Activated effector memory CD4-positive, alpha-beta T cell treated with Interleukin-2 at 50 U/mL for 16 hours (primary cell): Measurements from ENCODE around the gene PGM3.

Experiments used
- DNase-seq: peaks from one replicate; pipeline ENCODE4 v3.0.0-alpha.2; 2020

Gene PGM3

GRCh38 chr6:83182114-83182513 is 11.0 kb downstream of the PGM3 start:
- DNase-seq, result no peak

GRCh38 chr6:83180426-83180950 is 12.6 kb downstream of the PGM3 start:
- DNase-seq, result no peak

GRCh38 chr6:83176246-83176645 is 16.8 kb downstream of the PGM3 start:
- no peak for DNase-seq

- DNase-seq, result no peak
Observed at GRCh38 chr6:83169511-83169910, 23.6 kb downstream of the PGM3 start.

GRCh38 chr6:83169106-83169505 is 24.0 kb downstream of the PGM3 start:
- no peak for DNase-seq

GRCh38 chr6:83168556-83168955 is 24.5 kb downstream of the PGM3 start:
- DNase-seq, result no peak

- DNase-seq, result no peak
Observed at GRCh38 chr6:83167726-83168278, 25.3 kb downstream of the PGM3 start.

GRCh38 chr6:83160167-83160566 is 32.9 kb downstream of the PGM3 start:
- DNase-seq, result no peak

- DNase-seq, result no peak
Observed at GRCh38 chr6:83155794-83156193, 37.3 kb downstream of the PGM3 start.

GRCh38 chr6:83153883-83154521 is 39.1 kb downstream of the PGM3 start:
- no peak for DNase-seq

GRCh38 chr6:83152913-83153312 is 40.2 kb downstream of the PGM3 start:
- DNase-seq, result no peak

GRCh38 chr6:83151114-83151513 is 42.0 kb downstream of the PGM3 start:
- no peak for DNase-seq

- DNase-seq, result no peak
Observed at GRCh38 chr6:83138758-83139157, 54.3 kb downstream of the PGM3 start.

GRCh38 chr6:83138118-83138722 is 54.8 kb downstream of the PGM3 start:
- no peak for DNase-seq

GRCh38 chr6:83132121-83132520 is 60.9 kb downstream of the PGM3 start:
- no peak for DNase-seq

GRCh38 chr6:83127976-83128375 is 65.1 kb downstream of the PGM3 start:
- no peak for DNase-seq

GRCh38 chr6:83127258-83127657 is 65.8 kb downstream of the PGM3 start:
- DNase-seq, result no peak

GRCh38 chr6:83126807-83127206 is 66.3 kb downstream of the PGM3 start:
- DNase-seq, result no peak

GRCh38 chr6:83126223-83126622 is 66.8 kb downstream of the PGM3 start:
- DNase-seq, result no peak

- no peak for DNase-seq
Observed at GRCh38 chr6:83125425-83125824, 67.6 kb downstream of the PGM3 start.

GRCh38 chr6:83124553-83124952 is 68.5 kb downstream of the PGM3 start:
- DNase-seq, result no peak

GRCh38 chr6:83119742-83120300 is 73.2 kb downstream of the PGM3 start:
- DNase-seq, result no peak

GRCh38 chr6:83117802-83118201 is 75.3 kb downstream of the PGM3 start:
- no peak for DNase-seq
